ENCODE measurements around the gene ZNF860. TPM values are rescaled to one million over a fixed set of nuclear protein-coding genes. Genes with fewer than 3 reads are reported as not detected.

ZNF860 gene
- total RNA-seq, 1 donor from 2014 or later, result 0.56 TPM

GRCh38 chr3:32018757-32019564, 37.4 kb downstream of the ZNF860 start:
- Mint-ChIP-seq H3K36me3 (ENCODE audit: low read depth) (no peaks in the 10 kb centered on the region), H3K9me3 (no peaks in the 10 kb centered on the region), H3K27me3 (ENCODE audit: low read depth) (no peaks in the 10 kb centered on the region), H3K27ac (ENCODE audit: unreplicated experiment) (no peak overlapping the region), H3K4me1 (peaks cover 4% of the 10 kb centered on the region), H3K4me3 (no peak overlapping the region)
- DNase-seq (ENCODE audit: low read depth, low spot score), result no peak
- TF ChIP-seq CTCF (conservative IDR thresholded peaks at IDR 0.05), result peak; percentile 78

GRCh38 chr3:32021155-32021554, 39.6 kb downstream of the ZNF860 start:
- H3K9me3 Mint-ChIP-seq, result no peaks in the 10 kb centered on the region
- H3K27me3 Mint-ChIP-seq (ENCODE audit: low read depth), result no peaks in the 10 kb centered on the region
- no peak for DNase-seq (ENCODE audit: low read depth, low spot score)
- peaks cover 4% of the 10 kb centered on the region for H3K4me1 Mint-ChIP-seq
- no peak for TF ChIP-seq CTCF (conservative IDR thresholded peaks at IDR 0.05)
- H3K36me3 Mint-ChIP-seq (ENCODE audit: low read depth), result no peaks in the 10 kb centered on the region
- no peak overlapping the region for H3K27ac Mint-ChIP-seq (ENCODE audit: unreplicated experiment)
- no peak overlapping the region for H3K4me3 Mint-ChIP-seq

GRCh38 chr3:32021748-32022147, 40.2 kb downstream of the ZNF860 start:
- Mint-ChIP-seq H3K4me3 (no peak overlapping the region), H3K27ac (ENCODE audit: unreplicated experiment) (no peak overlapping the region), H3K36me3 (ENCODE audit: low read depth) (no peaks in the 10 kb centered on the region), H3K4me1 (peaks cover 4% of the 10 kb centered on the region), H3K27me3 (ENCODE audit: low read depth) (no peaks in the 10 kb centered on the region), H3K9me3 (no peaks in the 10 kb centered on the region)
- no peak for TF ChIP-seq CTCF (conservative IDR thresholded peaks at IDR 0.05)
- no peak for DNase-seq (ENCODE audit: low read depth, low spot score)

GRCh38 chr3:32022947-32023346, 41.4 kb downstream of the ZNF860 start:
- TF ChIP-seq CTCF (conservative IDR thresholded peaks at IDR 0.05), result no peak
- H3K9me3 Mint-ChIP-seq, result no peaks in the 10 kb centered on the region
- peaks cover 4% of the 10 kb centered on the region for H3K4me1 Mint-ChIP-seq
- H3K27ac Mint-ChIP-seq (ENCODE audit: unreplicated experiment), result no peak overlapping the region
- no peaks in the 10 kb centered on the region for H3K36me3 Mint-ChIP-seq (ENCODE audit: low read depth)
- no peak overlapping the region for H3K4me3 Mint-ChIP-seq
- H3K27me3 Mint-ChIP-seq (ENCODE audit: low read depth), result no peaks in the 10 kb centered on the region
- DNase-seq (ENCODE audit: low read depth, low spot score), result no peak

- DNase-seq (ENCODE audit: low read depth, low spot score), result no peak
- H3K4me3 Mint-ChIP-seq, result no peak overlapping the region
- H3K27me3 Mint-ChIP-seq (ENCODE audit: low read depth), result no peaks in the 10 kb centered on the region
- H3K4me1 Mint-ChIP-seq, result no peaks in the 10 kb centered on the region
- H3K9me3 Mint-ChIP-seq, result no peaks in the 10 kb centered on the region
- no peak for TF ChIP-seq CTCF (conservative IDR thresholded peaks at IDR 0.05)
- H3K27ac Mint-ChIP-seq (ENCODE audit: unreplicated experiment), result no peak overlapping the region
- H3K36me3 Mint-ChIP-seq (ENCODE audit: low read depth), result no peaks in the 10 kb centered on the region
Observed at GRCh38 chr3:32026593-32026992, 45.0 kb downstream of the ZNF860 start.
